Osteocyte (in vitro differentiated cells): ENCODE results near the gene UTS2B. TPM values are rescaled to one million over a fixed set of nuclear protein-coding genes. Genes with fewer than 3 reads are reported as not detected.
A peak's percentile ranks its signal among the peaks of the same experiment; 100 is the strongest.
"Not testable (repeated sequence)": the region's sequence is repeated elsewhere in the genome, so short reads cannot be mapped to it uniquely, and the experiment has no call there.

Experiments used
- DNase-seq: peaks from one replicate; pipeline ENCODE4 v3.0.0; 2021; ENCODE audit warnings: mixed read lengths; ENCODE audit not compliant: unreplicated experiment; ENCODE audit errors: extremely low spot score
- H3K27ac Mint-ChIP-seq: one replicate; pipeline ENCODE4 v1.8.0; 2021; ENCODE audit warnings: mild to moderate bottlenecking, mixed read lengths; ENCODE audit not compliant: unreplicated experiment
- H3K27me3 Mint-ChIP-seq: one replicate; pipeline ENCODE4 v1.8.0; 2021; ENCODE audit warnings: mixed read lengths; ENCODE audit not compliant: unreplicated experiment
- H3K36me3 Mint-ChIP-seq: one replicate; pipeline ENCODE4 v1.8.0; 2021; ENCODE audit warnings: mixed read lengths; ENCODE audit not compliant: unreplicated experiment
- H3K4me1 Mint-ChIP-seq: one replicate; pipeline ENCODE4 v1.8.0; 2021; ENCODE audit warnings: mixed read lengths; ENCODE audit not compliant: unreplicated experiment
- H3K4me3 Mint-ChIP-seq: one replicate; pipeline ENCODE4 v1.8.0; 2021; ENCODE audit warnings: mild to moderate bottlenecking, moderate library complexity, mixed read lengths; ENCODE audit not compliant: unreplicated experiment
- H3K9me3 Mint-ChIP-seq: one replicate; pipeline ENCODE4 v1.8.0; 2021; ENCODE audit warnings: mixed read lengths; ENCODE audit not compliant: unreplicated experiment
- total RNA-seq: library from RNA; stranded (reverse); gene quantifications from 2 replicates; pipeline ENCODE4 v1.2.1, GENCODE V29; 2021
- TF ChIP-seq, protein P1 (sequence below): fragments of 200-600 bp; sonication (generic); IDR thresholded peaks from 2 replicates; pipeline ENCODE4 v1.5.0; 2021; ENCODE audit warnings: antibody characterized with exemption, mild to moderate bottlenecking, moderate library complexity

UTS2B gene
- total RNA-seq, 1 donor from 2014 or later, result 0.75 TPM

DNA sequence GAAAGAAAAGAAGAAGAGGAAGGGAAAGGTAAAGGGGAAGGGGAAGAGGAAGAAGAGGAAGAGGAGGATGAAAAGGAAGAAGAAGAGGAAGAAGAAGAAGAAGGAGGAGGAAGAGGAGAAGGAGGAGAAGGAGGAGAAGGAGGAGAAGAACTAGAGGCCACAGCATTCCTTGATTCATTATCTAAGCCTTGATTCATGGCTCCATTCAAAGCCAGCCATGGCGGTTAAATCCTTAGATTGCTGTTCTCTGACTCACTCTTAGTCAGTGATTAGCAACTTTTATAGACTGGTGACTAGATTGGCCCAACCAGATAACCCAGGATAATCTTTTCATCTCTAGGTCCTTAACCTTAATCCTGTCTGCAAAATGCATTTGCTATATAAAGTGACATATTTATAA lies 83.7 kb downstream of the UTS2B start:
- DNase-seq, result no peak
- no peaks in the 10 kb centered on the region for H3K36me3 Mint-ChIP-seq
- H3K27ac Mint-ChIP-seq, result no peak overlapping the region
- H3K4me1 Mint-ChIP-seq, result no peaks in the 10 kb centered on the region
- H3K4me3 Mint-ChIP-seq, result no peak overlapping the region
- H3K27me3 Mint-ChIP-seq, result no peaks in the 10 kb centered on the region
- H3K9me3 Mint-ChIP-seq, result no peaks in the 10 kb centered on the region
- TF ChIP-seq, protein P1, sequence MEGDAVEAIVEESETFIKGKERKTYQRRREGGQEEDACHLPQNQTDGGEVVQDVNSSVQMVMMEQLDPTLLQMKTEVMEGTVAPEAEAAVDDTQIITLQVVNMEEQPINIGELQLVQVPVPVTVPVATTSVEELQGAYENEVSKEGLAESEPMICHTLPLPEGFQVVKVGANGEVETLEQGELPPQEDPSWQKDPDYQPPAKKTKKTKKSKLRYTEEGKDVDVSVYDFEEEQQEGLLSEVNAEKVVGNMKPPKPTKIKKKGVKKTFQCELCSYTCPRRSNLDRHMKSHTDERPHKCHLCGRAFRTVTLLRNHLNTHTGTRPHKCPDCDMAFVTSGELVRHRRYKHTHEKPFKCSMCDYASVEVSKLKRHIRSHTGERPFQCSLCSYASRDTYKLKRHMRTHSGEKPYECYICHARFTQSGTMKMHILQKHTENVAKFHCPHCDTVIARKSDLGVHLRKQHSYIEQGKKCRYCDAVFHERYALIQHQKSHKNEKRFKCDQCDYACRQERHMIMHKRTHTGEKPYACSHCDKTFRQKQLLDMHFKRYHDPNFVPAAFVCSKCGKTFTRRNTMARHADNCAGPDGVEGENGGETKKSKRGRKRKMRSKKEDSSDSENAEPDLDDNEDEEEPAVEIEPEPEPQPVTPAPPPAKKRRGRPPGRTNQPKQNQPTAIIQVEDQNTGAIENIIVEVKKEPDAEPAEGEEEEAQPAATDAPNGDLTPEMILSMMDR, result no peak

DNA sequence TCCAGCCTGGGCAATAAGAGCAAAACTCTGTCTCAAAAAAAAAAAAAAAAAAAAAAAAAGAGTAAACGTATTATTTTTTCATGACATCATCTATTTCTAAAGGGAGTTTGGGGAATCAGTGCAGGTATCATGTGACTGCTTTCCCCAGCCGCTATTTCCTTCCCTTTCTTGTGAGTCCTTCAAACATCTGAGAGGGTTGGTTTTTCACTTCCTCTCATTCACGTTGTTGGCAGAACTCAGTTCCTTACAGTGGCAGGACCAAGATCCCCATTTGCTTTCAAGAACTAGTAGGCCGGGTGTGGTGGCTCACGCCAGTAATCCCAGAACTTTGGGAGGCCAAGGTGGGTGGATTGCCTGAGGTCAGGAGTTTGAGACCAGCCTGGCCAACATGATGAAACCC lies 84.3 kb downstream of the UTS2B start:
- H3K36me3 Mint-ChIP-seq, H3K9me3 Mint-ChIP-seq, H3K4me1 Mint-ChIP-seq, H3K4me3 Mint-ChIP-seq, DNase-seq, H3K27me3 Mint-ChIP-seq, H3K27ac Mint-ChIP-seq: not testable (repeated sequence)

DNA sequence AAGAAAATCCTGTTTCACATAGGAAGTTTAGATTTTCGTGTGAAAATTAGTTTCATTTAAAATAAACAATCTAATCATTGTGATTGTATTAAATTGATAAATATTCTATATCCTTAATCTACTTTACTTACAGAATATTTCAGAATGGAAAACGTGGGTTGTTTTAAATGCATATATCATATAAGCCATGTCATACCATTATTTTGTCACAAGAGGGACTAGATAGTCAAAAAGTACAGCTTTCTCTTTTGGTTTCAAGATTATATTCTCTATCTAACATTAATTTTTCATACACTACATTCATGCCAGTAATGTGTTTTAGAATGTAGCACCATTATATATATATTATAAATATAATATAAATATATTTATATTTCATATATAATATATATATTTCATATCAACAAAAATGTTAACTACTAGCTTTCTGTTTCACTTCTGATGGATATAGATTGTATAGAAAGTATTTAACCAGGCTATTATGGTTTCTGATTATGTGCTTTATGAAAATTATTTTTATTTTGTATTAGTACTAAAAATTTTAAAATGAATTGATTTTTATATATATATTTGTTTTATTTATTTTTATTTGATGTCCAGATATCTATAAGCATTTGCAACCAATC lies 86.0 kb downstream of the UTS2B start:
- no peaks in the 10 kb centered on the region for H3K27me3 Mint-ChIP-seq
- no peaks in the 10 kb centered on the region for H3K9me3 Mint-ChIP-seq
- H3K36me3 Mint-ChIP-seq, result no peaks in the 10 kb centered on the region
- peaks cover 2% of the 10 kb centered on the region for H3K4me1 Mint-ChIP-seq
- TF ChIP-seq, protein P1, result peak; percentile 63
- no peak overlapping the region for H3K4me3 Mint-ChIP-seq
- H3K27ac Mint-ChIP-seq, result no peak overlapping the region
- DNase-seq, result no peak

DNA sequence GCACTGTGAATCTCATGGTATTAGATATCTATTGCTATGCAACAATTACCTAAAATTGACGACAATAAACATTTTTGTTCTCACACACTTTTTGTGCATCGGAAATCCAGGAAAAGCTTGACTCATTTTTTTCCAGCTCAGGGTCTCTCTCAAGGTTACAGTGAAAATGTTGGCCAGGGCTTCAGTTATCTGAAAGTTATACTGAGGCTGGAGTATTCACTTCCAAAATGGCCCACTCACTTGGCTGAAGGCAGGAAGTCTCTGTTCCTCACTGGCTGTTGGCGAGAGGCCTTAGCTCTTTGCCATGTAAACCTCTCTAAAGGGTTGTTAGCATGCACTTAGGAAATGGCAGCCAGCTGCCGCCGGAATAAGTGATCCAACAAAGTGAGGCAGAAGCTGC lies 89.8 kb downstream of the UTS2B start:
- Mint-ChIP-seq H3K27ac (no peak overlapping the region), H3K4me3 (no peak overlapping the region), H3K4me1 (peaks cover 35% of the 10 kb centered on the region), H3K36me3 (no peaks in the 10 kb centered on the region), H3K27me3 (no peaks in the 10 kb centered on the region), H3K9me3 (no peaks in the 10 kb centered on the region)
- TF ChIP-seq, protein P1, result no peak
- no peak for DNase-seq

DNA sequence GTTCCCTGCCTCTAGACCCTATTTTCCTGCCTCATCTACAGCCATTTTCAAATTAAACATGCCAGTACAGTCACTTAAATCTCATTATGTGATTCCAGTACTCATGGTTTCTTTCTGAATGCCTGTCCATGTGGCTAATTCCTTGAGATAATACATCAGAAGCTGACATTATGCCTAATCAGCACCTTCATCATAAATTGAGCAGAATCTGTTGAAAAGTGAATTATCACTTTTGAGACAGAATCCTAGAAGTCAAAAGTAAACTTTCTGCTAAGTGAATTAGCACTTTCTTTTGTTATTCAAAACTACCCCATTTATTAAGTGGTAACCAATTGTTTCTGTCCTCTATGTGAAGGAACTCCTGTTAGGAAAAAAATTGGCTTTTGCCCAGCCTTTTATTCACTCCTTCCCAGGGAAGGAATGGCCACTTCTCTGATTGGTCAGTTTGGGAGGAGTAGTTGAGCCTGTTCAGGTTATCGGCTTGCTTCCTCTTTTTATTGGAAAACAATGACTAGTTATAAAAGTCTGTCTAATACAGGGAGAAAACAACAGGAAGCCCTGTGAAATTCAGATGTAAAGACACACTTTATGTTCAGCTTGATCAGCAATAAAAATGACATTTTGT lies 90.8 kb downstream of the UTS2B start:
- TF ChIP-seq, protein P1, result no peak
- Mint-ChIP-seq H3K4me1 (peaks cover 41% of the 10 kb centered on the region), H3K27ac (no peak overlapping the region), H3K36me3 (no peaks in the 10 kb centered on the region), H3K4me3 (no peak overlapping the region), H3K27me3 (no peaks in the 10 kb centered on the region), H3K9me3 (no peaks in the 10 kb centered on the region)
- no peak for DNase-seq
